K562 (cell line): ENCODE data around the gene GDF2. TPM values are rescaled to one million over a fixed set of nuclear protein-coding genes. Genes with fewer than 3 reads are reported as not detected.
A peak's percentile ranks its signal among the peaks of the same experiment; 100 is the strongest.

Source experiments
- BDP1 ChIP-seq: IDR thresholded peaks from 3 replicates; pipeline ENCODE4 v1.6.1; 2011; ENCODE audit not compliant: insufficient read length, insufficient read depth
- BRD9 ChIP-seq: fragments of 450-650 bp; IDR thresholded peaks from 2 replicates; pipeline ENCODE4 v1.6.1; 2018; ENCODE audit warnings: low read depth; ENCODE audit not compliant: partially characterized antibody
- CSDE1 ChIP-seq, 2 experiments: fragments of 450-650 bp; IDR thresholded peaks; 2 replicates each; pipeline ENCODE4 v1.6.1; 2016; ENCODE audit warnings: mild to moderate bottlenecking in 1 of 2
- DDX20 ChIP-seq: fragments of 450-650 bp; IDR thresholded peaks from 2 replicates; pipeline ENCODE4 v1.6.1; 2016; ENCODE audit warnings: missing genetic modification characterization, low read depth, mild to moderate bottlenecking, missing compliant biosample characterization, moderate library complexity
- ETV1 ChIP-seq: fragments of 450-650 bp; conservative IDR thresholded peaks from 2 replicates; pipeline ENCODE4 v1.6.1; 2016; ENCODE audit warnings: missing genetic modification characterization, control low read depth, low read depth, missing compliant biosample characterization
- FOS ChIP-seq: IDR thresholded peaks from 3 replicates; pipeline ENCODE4 v1.6.1; 2011; ENCODE audit not compliant: insufficient read length; ENCODE audit errors: extremely low read depth
- FOXO4 ChIP-seq: fragments of 450-650 bp; formaldehyde crosslinking; IDR thresholded peaks from 2 replicates; pipeline ENCODE4 v1.4.0; 2020; ENCODE audit warnings: mild to moderate bottlenecking, moderate library complexity
- KDM2B ChIP-seq: fragments of 250-450 bp; sonication (Bioruptor Pico); IDR thresholded peaks from 2 replicates; pipeline ENCODE4 v1.8.0; 2021; ENCODE audit warnings: mild to moderate bottlenecking, moderate library complexity
- POLR3A ChIP-seq: IDR thresholded peaks from 2 replicates; pipeline ENCODE4 v1.6.1; 2011; ENCODE audit warnings: borderline replicate concordance, mild to moderate bottlenecking, moderate library complexity; ENCODE audit not compliant: insufficient read length, insufficient read depth; ENCODE audit errors: extremely low read depth
- RBM34 ChIP-seq: fragments of 200-400 bp; formaldehyde crosslinking; IDR thresholded peaks from 2 replicates; pipeline ENCODE4 v1.6.1; 2018; ENCODE audit warnings: low read length, borderline replicate concordance; ENCODE audit not compliant: insufficient read depth
- SOX6 ChIP-seq: fragments of 450-650 bp; IDR thresholded peaks from 2 replicates; pipeline ENCODE4 v1.6.1; 2014; ENCODE audit warnings: mild to moderate bottlenecking
- SP2 ChIP-seq: IDR thresholded peaks from 2 replicates; pipeline ENCODE4 v1.6.1; 2011; ENCODE audit warnings: mild to moderate bottlenecking, low read depth, low read length, moderate library complexity; ENCODE audit not compliant: poor library complexity, severe bottlenecking; ENCODE audit errors: extremely low read depth
- VEZF1 ChIP-seq: fragments of 200-800 bp; sonication (Bioruptor generic); IDR thresholded peaks from 2 replicates; pipeline ENCODE4 v1.6.1; 2017; ENCODE audit warnings: missing genetic modification characterization, missing compliant biosample characterization
- polyA plus RNA-seq, 8 experiments: library from polyadenylated mRNA; depleted of rRNA in 4 of 8; stranded (reverse) in 5 of 8; unstranded in 3 of 8; fragments of >200 nt; fragmentation: Nextera tagmentation in 2 of 8; fragmentation: Illumina TruSeq in 1 of 8; extraction: Ambion mirVana in 2 of 8; extraction: Trizol in 1 of 8; gene quantifications; 2 replicates each; pipeline versions ENCODE4 v1.2.1 to v1.2.3, GENCODE V29; 2011 to 2014; ENCODE audit warnings: inconsistent platforms in 1 of 8, missing spikeins in 1 of 8
- total RNA-seq, 7 experiments: library from RNA; depleted of rRNA in 6 of 7; stranded (reverse); fragments of >200 nt in 6 of 7; fragmentation: Illumina TruSeq in 2 of 7; extraction: Trizol in 2 of 7; gene quantifications; 2 replicates each; pipeline versions ENCODE4 v1.2.1 to v1.2.3, GENCODE V29; 2011 to 2021; ENCODE audit warnings: low replicate concordance in 1 of 7
- TF ChIP-seq, protein P1 (sequence below): fragments of 250-450 bp; sonication (Bioruptor Pico); IDR thresholded peaks from 2 replicates; pipeline ENCODE4 v1.5.0; 2022; ENCODE audit warnings: mild to moderate bottlenecking
- TF ChIP-seq, protein P2 (sequence below): fragments of 200-400 bp; formaldehyde crosslinking; IDR thresholded peaks from 2 replicates; pipeline ENCODE4 v1.6.1; 2017; ENCODE audit warnings: mild to moderate bottlenecking, low read depth, low read length, moderate library complexity
- TF ChIP-seq, protein P3 (sequence below): fragments of 450-650 bp; formaldehyde crosslinking; IDR thresholded peaks from 2 replicates; pipeline ENCODE4 v1.4.0; 2020; ENCODE audit warnings: mild to moderate bottlenecking, mixed read lengths
- TF ChIP-seq, protein P4 (sequence below): fragments of 450-650 bp; IDR thresholded peaks from 2 replicates; pipeline ENCODE4 v1.6.1; 2016; ENCODE audit warnings: low read depth, mild to moderate bottlenecking, moderate library complexity

Gene GDF2
- total and polyA plus RNA-seq, 9 of the 15 experiments (the other 6 are each of a cell fraction or from before 2014, with no cell fraction given), result 0.08 to 0.58 (median 0.27) TPM; not detected in 2

- TF ChIP-seq, protein P1, sequence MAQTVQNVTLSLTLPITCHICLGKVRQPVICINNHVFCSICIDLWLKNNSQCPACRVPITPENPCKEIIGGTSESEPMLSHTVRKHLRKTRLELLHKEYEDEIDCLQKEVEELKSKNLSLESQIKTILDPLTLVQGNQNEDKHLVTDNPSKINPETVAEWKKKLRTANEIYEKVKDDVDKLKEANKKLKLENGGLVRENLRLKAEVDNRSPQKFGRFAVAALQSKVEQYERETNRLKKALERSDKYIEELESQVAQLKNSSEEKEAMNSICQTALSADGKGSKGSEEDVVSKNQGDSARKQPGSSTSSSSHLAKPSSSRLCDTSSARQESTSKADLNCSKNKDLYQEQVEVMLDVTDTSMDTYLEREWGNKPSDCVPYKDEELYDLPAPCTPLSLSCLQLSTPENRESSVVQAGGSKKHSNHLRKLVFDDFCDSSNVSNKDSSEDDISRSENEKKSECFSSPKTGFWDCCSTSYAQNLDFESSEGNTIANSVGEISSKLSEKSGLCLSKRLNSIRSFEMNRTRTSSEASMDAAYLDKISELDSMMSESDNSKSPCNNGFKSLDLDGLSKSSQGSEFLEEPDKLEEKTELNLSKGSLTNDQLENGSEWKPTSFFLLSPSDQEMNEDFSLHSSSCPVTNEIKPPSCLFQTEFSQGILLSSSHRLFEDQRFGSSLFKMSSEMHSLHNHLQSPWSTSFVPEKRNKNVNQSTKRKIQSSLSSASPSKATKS (CRISPR knock-in tag), result no peak
- TF ChIP-seq BRD9 (no peak), FOS (no peak), POLR3A (no peak), ETV1 (peak; percentile 39; the same call in 1 of the 2 replicates), DDX20 (tag) (no peak), VEZF1 (no peak), SOX6 (peak; percentile 45; the same call in 1 of the 2 replicates), FOXO4 (CRISPR knock-in tag) (no peak), BDP1 (no peak), SP2 (no peak), KDM2B (CRISPR knock-in tag) (no peak), RBM34 (no peak), CSDE1 (IDR thresholded peaks at IDR 0.05) (no peak)
- TF ChIP-seq, protein P2, sequence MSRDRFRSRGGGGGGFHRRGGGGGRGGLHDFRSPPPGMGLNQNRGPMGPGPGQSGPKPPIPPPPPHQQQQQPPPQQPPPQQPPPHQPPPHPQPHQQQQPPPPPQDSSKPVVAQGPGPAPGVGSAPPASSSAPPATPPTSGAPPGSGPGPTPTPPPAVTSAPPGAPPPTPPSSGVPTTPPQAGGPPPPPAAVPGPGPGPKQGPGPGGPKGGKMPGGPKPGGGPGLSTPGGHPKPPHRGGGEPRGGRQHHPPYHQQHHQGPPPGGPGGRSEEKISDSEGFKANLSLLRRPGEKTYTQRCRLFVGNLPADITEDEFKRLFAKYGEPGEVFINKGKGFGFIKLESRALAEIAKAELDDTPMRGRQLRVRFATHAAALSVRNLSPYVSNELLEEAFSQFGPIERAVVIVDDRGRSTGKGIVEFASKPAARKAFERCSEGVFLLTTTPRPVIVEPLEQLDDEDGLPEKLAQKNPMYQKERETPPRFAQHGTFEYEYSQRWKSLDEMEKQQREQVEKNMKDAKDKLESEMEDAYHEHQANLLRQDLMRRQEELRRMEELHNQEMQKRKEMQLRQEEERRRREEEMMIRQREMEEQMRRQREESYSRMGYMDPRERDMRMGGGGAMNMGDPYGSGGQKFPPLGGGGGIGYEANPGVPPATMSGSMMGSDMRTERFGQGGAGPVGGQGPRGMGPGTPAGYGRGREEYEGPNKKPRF, result no peak
- TF ChIP-seq, protein P3, sequence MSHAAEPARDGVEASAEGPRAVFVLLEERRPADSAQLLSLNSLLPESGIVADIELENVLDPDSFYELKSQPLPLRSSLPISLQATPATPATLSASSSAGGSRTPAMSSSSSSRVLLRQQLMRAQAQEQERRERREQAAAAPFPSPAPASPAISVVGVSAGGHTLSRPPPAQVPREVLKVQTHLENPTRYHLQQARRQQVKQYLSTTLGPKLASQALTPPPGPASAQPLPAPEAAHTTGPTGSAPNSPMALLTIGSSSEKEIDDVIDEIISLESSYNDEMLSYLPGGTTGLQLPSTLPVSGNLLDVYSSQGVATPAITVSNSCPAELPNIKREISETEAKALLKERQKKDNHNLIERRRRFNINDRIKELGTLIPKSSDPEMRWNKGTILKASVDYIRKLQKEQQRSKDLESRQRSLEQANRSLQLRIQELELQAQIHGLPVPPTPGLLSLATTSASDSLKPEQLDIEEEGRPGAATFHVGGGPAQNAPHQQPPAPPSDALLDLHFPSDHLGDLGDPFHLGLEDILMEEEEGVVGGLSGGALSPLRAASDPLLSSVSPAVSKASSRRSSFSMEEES, result no peak
- TF ChIP-seq, protein P4, sequence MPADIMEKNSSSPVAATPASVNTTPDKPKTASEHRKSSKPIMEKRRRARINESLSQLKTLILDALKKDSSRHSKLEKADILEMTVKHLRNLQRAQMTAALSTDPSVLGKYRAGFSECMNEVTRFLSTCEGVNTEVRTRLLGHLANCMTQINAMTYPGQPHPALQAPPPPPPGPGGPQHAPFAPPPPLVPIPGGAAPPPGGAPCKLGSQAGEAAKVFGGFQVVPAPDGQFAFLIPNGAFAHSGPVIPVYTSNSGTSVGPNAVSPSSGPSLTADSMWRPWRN, result no peak
Observed at GRCh38 chr10:47306387-47307210, 15.7 kb upstream of the GDF2 start (continued).
